Measurements from ENCODE around the gene PTPRA.
"Not testable (repeated sequence)": the region's sequence is repeated elsewhere in the genome, so short reads cannot be mapped to it uniquely, and the experiment has no call there.

Gene PTPRA

DNA sequence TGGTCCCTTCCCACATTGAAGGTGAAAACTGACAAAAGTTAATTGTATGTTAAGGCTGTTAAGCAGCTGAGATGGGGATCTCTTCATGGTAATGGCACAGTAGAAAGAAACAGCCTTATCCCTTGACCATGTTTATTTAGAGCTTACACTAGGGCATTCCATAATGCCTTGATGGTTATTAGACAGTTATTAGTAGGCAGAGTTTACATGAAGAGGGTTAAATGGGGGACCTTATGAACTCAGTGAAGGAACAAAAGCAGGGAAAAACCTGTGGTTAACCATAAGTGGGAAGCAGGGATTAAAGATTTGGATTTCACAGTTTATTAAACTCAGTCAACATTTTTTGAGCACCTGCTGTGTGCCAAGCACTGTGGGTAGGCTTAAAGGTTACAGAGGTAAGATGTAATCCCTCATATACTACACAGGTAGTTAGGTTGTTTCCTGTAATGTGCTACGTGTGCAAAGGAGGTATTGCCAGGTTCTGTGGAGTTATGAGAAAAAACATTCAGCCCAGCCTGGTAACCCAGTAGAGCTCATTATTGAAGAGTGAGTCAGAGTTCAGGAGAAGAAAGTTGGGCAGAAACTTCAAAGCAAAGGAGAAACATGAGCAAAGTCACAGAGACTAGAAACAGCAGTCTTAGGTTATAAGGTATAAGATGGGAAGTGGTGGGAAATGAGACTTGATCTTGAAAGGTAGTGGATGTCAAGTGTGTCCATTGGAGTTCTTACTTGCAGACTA is 137.9 kb downstream of the PTPRA start:
- peak; percentile 69 for DNase-seq

DNA sequence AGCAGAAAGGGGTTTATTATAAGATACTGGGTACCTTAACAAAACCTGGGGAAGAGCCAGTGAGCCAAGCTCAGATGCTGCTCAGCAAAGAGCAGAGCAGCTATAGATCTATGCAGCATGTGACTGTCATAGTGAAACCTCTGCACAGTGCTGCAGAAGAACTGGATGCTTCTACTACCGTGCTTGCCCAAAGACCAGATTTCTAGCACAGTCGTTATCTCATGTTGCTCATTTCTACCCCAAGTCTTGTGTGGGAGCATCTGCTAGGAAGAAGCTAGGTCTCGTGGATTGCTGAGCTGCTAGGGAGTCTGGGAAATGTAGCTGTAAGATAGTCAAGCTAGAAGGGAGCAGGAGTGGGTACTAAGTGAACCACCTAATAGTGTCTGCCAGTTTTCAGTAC is 138.5 kb downstream of the PTPRA start:
- DNase-seq, result no peak

DNA sequence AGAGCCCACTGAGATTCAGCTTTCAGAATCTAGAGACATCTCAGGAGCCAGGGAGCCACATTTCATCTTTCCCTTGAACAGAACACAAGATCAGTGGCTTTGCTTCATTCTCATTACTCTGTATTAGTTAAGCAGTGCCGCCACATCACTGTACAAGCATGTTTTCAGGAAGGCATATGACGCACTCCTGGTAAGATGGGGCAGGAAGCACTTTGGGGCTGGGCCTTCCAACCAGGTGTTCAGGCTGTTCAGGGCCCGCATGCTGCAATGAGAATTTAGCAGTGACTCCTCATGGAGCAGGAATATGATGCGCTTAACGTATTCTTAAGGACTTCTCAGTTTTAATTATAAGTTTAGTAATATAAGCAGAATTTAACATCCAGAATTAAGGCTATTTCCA is 140.5 kb downstream of the PTPRA start:
- DNase-seq, result no peak

DNA sequence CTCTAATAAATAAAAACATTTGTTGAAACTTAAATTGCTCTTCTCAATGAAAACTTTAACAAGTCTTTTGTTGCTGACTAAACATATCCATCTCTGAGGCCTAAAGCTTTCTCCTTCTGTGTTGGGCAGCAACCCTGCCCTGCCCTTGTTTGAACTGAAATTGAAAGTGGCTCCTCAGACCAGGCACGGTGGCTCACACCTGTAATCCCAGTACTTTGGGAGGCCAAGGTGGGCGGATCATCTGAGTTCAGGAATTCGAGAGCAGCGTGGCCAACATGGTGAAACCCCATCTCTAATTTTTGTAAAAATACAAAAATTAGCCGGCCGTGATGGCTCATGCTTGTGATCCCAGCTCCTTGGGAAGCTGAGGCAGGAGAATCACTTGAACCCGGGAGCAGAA is 140.9 kb downstream of the PTPRA start:
- DNase-seq, result no peak

DNA sequence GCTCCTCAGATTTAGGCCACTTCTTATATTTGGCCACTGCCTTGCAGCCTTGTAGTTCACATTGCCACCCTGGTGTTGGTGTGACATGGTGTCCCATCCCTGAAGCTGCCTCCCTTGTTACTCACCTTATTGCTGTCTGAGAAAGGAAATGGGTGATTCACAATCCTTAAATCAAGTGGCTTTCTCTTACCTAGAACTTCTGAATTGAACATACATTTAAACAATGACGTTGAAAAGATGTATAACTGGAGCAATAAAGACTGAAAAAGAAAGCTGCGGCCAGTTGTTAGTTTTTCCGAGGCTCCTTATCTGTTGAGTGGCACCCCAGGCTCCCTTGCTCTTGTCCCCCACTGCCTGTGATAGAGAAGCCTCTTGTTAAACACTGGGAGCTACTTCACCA is 141.4 kb downstream of the PTPRA start:
- DNase-seq, result no peak

DNA sequence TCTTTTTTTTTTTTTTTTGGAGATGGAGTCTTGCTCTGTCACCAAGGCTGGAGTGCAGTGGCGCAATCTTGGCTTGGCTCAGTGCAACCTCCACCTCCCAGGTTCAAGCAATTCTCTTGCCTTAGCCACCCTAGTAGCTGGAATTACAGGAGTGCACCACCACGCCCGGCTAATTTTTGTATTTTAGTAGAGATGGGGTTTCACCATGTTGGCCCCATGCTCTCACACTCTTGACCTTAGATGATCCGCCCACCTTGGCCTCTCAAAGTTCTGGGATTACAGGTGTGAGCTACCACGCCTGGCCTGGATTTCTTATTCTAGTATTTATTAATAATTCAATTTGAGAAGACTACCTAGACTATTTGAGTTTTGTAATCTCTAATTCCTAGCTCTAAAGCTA is 142.0 kb downstream of the PTPRA start:
- DNase-seq, result not testable (repeated sequence)

DNA sequence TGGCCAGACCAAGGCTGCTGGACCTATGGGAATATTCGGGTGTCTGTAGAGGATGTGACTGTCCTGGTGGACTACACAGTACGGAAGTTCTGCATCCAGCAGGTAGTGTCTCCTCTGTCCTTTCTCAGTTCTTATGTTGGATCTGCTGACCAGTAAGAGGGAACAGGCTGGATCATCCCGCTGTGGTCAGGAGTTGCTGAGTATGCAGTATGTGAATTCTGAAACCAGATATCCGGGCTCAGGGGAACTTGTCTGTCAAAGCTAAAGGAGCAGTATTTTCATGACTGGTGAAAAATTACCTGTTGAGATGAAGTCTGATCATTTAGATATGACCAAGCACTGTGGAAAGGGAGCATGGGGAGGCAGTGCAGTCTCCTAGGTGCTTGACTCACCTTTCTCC is 148.0 kb downstream of the PTPRA start:
- DNase-seq, result no peak

DNA sequence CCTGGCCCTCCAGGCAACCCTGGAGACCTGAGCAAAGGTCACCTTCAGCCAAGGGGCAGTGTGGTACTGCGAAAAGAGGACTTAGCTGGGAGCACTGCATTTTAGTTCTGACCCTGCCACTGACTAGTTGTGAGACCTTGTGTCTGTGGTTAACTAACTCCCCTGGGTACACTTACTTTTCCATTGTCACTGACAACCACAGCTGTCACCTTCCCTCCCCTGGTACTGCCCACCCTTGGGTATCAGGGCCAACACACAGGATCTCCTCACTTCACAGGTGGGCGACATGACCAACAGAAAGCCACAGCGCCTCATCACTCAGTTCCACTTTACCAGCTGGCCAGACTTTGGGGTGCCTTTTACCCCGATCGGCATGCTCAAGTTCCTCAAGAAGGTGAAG is 148.5 kb downstream of the PTPRA start:
- DNase-seq, result no peak

DNA sequence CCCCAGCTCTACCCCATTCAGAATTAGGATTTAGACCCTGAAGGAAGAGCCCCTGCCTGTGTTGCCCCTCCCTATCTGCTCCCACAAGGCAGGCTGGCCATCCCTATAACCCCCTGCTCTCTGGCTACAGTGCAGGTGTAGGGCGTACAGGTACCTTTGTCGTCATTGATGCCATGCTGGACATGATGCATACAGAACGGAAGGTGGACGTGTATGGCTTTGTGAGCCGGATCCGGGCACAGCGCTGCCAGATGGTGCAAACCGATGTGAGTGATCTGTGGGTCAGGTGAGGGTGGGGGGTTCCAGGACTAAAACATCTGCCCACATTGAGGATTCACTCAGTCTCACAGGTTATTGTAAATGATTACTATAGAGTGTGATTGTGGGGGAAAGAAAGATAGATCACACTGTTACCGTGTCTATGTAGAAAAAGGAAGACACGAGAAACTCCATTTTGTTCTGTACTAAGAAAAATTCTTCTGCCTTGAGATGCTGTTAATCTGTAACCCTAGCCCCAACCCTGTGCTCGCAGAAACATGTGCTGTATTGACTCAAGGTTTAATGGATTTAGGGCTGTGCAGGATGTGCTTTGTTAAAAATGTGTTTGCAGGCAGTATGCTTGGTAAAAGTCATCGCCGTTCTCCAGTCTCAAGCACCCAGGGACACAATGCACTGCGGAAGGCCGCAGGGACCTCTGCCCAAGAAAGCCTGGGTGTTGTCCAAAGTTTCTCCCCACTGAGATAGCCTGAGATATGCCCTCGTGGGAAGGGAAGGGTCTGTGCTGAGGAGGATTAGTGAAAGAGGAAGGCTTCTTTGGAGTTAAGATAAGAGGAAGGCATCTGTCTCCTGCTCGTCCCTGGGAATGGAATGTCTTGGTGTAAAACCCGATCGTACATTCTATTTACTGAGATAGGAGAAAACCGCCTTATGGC is 149.5 kb downstream of the PTPRA start:
- not testable (repeated sequence) for DNase-seq

DNA sequence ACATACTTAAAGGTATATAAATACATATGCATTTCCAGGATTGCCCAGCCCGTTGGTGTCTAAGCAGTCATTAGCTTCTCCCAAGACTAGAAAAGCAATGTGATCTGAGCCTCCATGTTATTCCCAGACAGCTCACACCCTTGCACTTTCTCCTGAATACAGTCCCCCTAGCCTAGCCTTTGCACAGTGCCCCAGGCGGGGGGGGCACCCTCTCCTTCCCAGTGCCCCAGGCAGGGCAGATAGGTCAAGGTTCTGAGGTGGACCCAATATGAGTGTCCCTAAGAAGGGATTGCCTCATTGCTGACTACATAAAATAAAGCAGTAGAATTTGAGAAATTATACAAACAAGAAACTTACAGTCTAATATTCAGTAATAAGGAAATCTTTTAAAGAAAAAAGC is 154.7 kb downstream of the PTPRA start:
- no peak for DNase-seq

DNA sequence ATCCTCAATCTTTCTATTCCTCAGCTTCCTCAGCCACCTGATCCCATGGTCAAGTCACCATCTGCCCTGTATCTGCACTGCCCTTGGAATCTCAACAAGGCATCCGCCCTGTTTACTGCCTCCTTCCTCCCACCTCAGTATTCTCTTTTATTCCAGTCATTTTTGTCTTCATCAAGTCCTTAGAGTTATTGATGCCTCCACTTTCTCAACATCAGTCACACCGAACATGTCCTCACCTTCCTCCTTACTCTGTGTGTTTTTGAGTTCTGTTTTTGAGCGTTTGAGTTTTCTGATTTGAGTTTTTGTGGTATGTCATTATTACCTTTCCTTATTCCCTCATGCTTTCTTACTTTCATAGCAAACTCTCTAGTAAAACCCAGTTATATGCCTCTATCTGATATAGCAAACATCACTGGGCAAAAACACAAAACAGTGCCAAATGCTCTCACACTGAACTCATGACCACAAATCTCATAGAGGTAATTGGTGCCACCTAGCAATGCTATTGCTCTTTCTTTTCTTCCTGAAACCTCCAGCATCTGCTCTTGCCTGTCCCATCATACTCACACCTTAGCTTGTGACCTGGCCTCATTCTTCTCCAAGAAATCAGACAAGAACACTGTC is 158.4 kb downstream of the PTPRA start:
- DNase-seq, result no peak

DNA sequence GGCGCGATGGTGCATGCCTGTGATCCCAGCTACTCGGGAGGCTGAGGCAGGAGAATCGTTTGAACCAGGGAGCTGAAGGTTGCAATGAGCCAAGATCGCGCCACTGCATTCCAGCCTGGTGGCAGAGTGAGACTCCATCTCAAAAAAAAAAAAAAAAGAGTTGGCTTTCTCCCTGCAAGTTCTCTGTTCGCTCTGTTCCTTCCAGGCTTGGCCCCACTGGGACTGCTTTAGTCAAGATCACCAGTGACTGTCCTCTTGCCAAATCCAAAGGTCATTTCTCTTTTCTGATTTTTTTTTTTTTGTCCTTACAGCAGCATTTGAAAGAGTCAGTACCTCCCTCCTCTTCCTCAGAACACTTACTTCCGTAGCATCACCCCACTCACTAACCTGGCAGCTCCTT is 159.3 kb downstream of the PTPRA start:
- DNase-seq, result no peak

DNA sequence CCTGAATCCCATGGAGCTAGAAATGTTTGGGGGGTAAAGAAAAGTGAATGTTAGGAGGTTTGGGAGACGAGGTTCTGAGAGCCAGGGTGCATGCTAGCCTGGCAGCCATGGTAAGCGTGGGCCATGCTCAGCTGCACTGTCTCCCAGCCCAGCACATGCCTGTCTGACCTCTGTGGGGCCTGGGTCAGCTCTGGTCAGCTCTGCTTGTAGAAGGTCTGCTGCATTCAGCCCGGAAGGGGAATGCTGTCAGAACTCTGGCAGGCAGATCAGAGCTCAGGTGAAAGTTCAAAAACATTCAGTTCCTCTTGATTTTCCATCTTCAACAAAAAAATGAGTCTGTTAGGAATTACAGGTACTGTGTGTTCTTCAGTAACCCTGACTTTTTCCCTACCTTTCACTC is 164.4 kb downstream of the PTPRA start:
- DNase-seq, result no peak

DNA sequence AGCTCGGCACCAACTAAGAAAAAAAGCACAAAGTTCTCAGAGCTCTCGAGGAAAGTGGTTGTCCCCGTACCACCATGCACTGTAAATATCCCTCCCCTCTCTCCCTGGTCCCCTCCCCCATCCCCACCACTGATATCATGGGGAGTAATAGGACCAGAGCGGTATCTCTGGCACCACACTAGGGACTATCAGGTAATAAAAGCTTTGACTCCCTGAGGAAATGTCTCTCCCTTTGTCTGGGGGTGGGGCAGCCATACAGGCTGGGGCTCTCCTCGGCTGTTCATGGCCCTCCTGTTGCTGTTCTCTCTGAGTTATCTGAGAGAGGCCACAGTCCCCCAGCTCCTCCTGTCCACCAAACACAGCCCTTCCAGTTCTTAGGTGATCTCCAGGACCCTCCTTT is 165.2 kb downstream of the PTPRA start:
- no peak for DNase-seq

DNA sequence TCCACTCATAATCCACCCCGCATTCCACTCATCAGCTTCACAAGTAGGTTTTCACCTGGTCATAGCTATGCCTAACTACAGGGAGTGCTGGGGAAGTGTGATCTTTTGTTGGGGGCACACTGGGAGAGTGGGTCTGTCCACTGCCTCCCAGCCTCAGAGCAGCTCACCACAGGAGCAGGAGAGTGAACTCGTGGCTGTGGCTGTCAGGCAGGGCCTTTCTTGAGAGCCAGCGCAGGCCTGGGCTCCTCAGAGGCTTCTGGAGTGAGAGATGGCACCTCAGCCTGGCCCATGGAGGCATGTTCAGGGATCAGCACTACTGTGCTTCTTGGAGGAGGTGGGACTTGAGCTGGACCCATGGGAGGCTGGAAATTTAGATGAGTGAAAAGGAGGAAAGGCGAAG is 166.1 kb downstream of the PTPRA start:
- no peak for DNase-seq

DNA sequence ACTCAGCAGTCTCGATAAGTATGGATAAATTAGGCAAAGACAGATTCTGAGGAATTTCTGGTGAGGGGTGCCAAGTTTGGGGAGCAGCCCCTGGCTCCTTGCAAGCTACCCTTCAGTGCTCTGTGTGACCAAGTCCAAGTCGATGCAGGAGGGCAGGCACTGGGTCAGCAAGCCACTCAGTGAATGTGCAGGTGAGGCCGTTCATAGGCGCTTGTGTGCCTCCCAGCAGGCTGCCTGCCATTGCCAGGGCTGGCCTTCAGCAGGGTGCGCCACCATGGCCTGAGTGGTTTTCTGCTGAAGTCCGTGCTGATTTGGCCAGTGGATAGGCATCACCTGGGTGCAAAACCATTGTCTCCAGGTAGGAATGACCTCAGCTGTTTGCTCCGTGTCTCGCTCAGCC is 166.8 kb downstream of the PTPRA start:
- DNase-seq, result no peak

DNA sequence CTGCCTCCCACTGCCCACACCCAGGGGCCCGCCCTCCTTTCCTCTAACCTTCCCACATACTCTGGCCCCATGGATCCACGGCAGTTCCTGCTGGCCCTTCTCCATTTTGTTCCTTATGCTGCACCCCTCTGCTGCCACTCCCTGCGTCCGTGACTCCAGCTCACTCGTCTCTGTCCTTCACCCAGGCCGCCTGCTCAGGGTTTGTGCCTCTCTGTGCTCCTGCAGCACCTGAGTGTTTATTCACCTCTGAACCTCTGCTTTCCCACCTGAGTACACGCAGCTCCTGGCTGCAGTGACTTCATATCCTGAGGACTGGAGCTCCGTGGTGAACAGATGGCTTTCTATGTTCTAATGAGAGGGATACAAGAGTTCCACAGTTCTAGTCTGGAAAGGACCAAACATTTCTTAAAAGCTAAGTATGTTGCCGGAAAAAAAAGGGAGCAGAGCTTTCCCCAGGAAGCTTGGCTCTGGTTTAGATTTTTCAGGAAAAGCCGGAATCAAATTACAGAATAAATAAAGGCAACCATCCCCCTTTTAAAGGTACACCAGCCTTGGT is 168.7 kb downstream of the PTPRA start:
- no peak for DNase-seq

DNA sequence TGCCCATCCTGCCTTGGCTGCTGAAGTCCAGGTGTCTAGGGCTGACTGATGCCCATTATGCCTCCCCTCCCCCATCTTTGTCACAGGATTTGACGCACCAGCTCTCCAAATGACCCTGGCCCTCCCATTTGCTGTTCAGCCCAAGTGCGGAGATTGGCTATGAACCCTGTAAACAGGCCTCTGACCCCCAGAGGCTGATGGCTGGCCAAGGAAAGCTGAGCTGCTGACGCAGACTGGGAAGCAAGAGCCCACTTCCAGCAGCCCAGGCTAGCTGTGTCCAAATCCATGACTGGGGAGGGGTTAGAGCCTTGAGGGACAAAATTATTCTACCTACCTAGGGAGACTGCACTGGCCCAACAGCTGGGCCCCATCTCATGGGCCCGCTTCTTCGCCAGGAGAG is 169.3 kb downstream of the PTPRA start:
- DNase-seq, result no peak

DNA sequence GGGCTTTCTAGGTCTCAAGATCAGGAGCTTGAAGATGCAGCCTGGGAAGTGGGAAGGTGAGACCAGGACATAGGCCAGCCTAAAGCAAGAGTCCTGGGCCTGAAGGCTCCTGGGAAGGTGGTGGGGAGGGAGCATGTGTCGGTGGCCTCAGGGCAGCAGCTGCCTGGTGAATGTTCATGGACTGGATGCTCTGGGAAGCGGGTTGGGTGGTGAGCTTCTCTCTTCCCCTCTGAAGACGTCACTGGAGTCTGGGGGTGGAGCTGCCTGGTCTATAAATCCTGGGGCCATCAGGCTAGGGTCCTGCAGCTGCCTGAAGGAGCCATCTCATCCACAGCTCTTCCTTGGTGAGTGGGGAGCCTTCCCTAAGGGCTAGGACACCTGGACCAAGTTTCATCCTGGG is 170.0 kb downstream of the PTPRA start, which contains the start of gene GNRH2:
Gene GNRH2 (plus strand): TSS at position 301 of the 400 bp plus-strand sequence. CDS start 793 bp downstream, outside the sequence.
- DNase-seq, result no peak

DNA sequence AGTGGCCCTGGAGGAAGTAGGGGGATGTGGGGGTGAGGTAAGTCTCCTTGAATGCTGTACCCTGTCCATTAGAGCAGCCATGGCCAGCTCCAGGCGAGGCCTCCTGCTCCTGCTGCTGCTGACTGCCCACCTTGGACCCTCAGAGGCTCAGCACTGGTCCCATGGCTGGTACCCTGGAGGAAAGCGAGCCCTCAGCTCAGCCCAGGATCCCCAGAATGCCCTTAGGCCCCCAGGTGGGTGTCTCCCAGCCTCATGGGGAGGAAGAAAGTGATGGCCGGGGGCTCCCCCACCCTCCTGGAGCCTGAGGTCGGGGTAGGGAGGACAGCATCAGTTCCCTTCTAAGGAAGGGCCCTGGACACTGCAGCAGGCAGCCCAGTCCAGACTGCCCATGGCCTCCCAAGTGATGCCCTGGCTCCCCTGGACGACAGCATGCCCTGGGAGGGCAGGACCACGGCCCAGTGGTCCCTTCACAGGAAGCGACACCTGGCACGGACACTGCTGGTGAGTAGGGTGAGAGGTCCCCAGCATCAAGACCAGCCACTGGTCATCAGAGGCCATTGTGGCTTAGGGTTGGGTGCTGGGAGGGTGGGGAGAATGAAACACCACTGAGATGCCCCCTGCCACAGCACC is 171.2 kb downstream of the PTPRA start:
- DNase-seq, result no peak

DNA sequence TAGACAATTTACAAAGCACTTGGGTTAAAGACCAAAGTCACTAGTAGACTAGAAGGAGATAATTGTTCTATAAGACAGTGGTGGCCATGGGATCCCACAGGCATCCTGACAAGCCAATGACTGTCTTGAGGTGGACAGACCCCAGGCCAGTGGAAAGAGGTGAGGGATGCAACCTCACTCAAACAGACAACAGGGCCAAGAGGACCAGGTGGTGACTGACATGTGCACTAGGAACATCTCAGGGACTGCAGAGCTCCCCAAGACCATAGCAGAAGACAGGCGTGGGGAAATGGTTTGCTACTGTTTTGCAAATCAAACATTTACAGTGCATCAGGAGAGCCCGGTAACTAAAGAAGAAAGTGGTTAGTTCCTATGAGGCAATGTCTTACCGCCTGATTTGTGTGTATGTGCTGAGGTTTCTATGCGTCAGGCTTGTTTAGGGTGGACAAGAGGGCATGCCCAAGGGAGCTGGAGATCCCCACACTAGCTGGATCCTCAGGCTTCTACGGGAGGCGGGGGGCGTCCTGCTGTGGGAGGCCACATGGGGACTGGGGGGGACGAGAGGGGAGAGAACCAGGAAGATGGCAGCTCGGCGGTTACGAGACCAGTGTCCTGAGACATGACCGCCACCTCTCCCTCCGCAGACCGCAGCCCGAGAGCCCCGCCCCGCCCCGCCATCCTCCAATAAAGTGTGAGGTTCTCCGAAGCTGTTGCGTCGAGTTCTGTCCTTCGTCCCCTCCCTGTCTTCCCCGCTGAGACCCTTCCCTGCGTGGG is 171.9 kb downstream of the PTPRA start:
- DNase-seq, result peak; percentile 46

All from DMS79 treated with DMSO at 0.1 percent for 48 hours (cell line).